K562 (cell line): ENCODE measurements around the gene ZSCAN1. TPM values are rescaled to one million over a fixed set of nuclear protein-coding genes. Genes with fewer than 3 reads are reported as not detected.

Source experiments
- PYGO2 ChIP-seq: fragments of 450-650 bp; IDR thresholded peaks from 2 replicates; pipeline ENCODE4 v1.6.1; 2016; ENCODE audit warnings: mild to moderate bottlenecking, missing genetic modification characterization, moderate library complexity, missing compliant biosample characterization
- REST ChIP-seq, 2 experiments: fragments of 450-650 bp; formaldehyde crosslinking in 1 of 2; IDR thresholded peaks; 2 replicates each; pipeline versions ENCODE4 v1.4.0 to v1.6.1; 2014 to 2020; ENCODE audit warnings: mild to moderate bottlenecking in 2 of 2, borderline replicate concordance in 1 of 2, low read depth in 1 of 2
- polyA plus RNA-seq, 8 experiments: library from polyadenylated mRNA; depleted of rRNA in 4 of 8; stranded (reverse) in 5 of 8; unstranded in 3 of 8; fragments of >200 nt; fragmentation: Nextera tagmentation in 2 of 8; fragmentation: Illumina TruSeq in 1 of 8; extraction: Ambion mirVana in 2 of 8; extraction: Trizol in 1 of 8; gene quantifications; 2 replicates each; pipeline versions ENCODE4 v1.2.1 to v1.2.3, GENCODE V29; 2011 to 2014; ENCODE audit warnings: inconsistent platforms in 1 of 8, missing spikeins in 1 of 8
- total RNA-seq, 7 experiments: library from RNA; depleted of rRNA in 6 of 7; stranded (reverse); fragments of >200 nt in 6 of 7; fragmentation: Illumina TruSeq in 2 of 7; extraction: Trizol in 2 of 7; gene quantifications; 2 replicates each; pipeline versions ENCODE4 v1.2.1 to v1.2.3, GENCODE V29; 2011 to 2021; ENCODE audit warnings: low replicate concordance in 1 of 7

ZSCAN1 gene
- total and polyA plus RNA-seq, 9 of the 15 experiments (the other 6 are each of a cell fraction or from before 2014, with no cell fraction given), result not detected

GRCh38 chr19:57992841-57993240, 41.0 kb upstream of the ZSCAN1 start (continued):
- TF ChIP-seq REST (IDR thresholded peaks at IDR 0.05; ENCODE audit: borderline replicate concordance) (no peak), REST (CRISPR knock-in tag; IDR thresholded peaks at IDR 0.05; ENCODE audit: low read depth) (no peak), PYGO2 (tag) (no peak)
